Esophagus muscularis mucosa (tissue), 4 donors: ENCODE measurements around the gene KIRREL3. TPM values are rescaled to one million over a fixed set of nuclear protein-coding genes. Genes with fewer than 3 reads are reported as not detected.

ENCODE experiments used
- DNase-seq: peaks from one replicate; pipeline ENCODE4 v3.0.0-alpha.2; 2017; ENCODE audit errors: extremely low spot score
- H3K27ac ChIP-seq, 4 donors: fragments of 200-600 bp; sonication (generic); replicated peaks in 1 of 4; 1 replicate in 3 of 4; 2 replicates in 1 of 4; pipeline ENCODE4 v1.5.1; 2016 to 2019; ENCODE audit warnings: mild to moderate bottlenecking in 1 of 4
- H3K27me3 ChIP-seq, 4 donors: fragments of 200-600 bp; sonication (generic); one replicate each; pipeline versions ENCODE4 v1.5.1 to v1.6.0; 2016 to 2019
- H3K36me3 ChIP-seq, 4 donors: fragments of 200-600 bp; sonication (generic); one replicate each; pipeline ENCODE4 v1.5.1; 2016 to 2019
- H3K4me1 ChIP-seq, 4 donors: fragments of 200-600 bp; sonication (generic); one replicate each; pipeline ENCODE4 v1.5.1; 2016 to 2019
- H3K4me3 ChIP-seq, 4 donors: fragments of 200-600 bp; sonication (generic); 1 replicate in 2 of 4; 2 replicates in 2 of 4; pipeline ENCODE4 v1.5.1; 2016 to 2019; ENCODE audit warnings: mild to moderate bottlenecking in 4 of 4, moderate library complexity in 1 of 4
- H3K9me3 ChIP-seq, 4 donors: fragments of 200-600 bp; sonication (generic); 1 replicate in 3 of 4; 2 replicates in 1 of 4; pipeline ENCODE4 v1.5.1; 2016 to 2019
- CTCF ChIP-seq, 3 experiments: fragments of 200-600 bp in 2 of 3; fragments of 450-650 bp in 1 of 3; sonication (generic) in 2 of 3; IDR thresholded peaks; one replicate each; pipeline ENCODE4 v1.5.1; 2017 to 2019; ENCODE audit warnings: antibody characterized with exemption in 3 of 3, mild to moderate bottlenecking in 2 of 3, moderate library complexity in 1 of 3
- EP300 ChIP-seq: sonication (generic); formaldehyde crosslinking; IDR thresholded peaks from one replicate; pipeline ENCODE4 v1.6.1; 2017; ENCODE audit warnings: antibody characterized with exemption
- POLR2A ChIP-seq: fragments of 450-650 bp; IDR thresholded peaks from one replicate; pipeline ENCODE4 v1.6.1; 2017; ENCODE audit warnings: antibody characterized with exemption, moderate library complexity, mild to moderate bottlenecking, low read depth
- POLR2AphosphoS5 ChIP-seq, 2 donors: sonication (generic); formaldehyde crosslinking; IDR thresholded peaks; one replicate each; pipeline ENCODE4 v1.6.1; 2017; ENCODE audit warnings: antibody characterized with exemption in 2 of 2
- WGBS: methylation state at CpG from one replicate; pipeline ENCODE4 v1.1.5; 2018; 5-methylcytosine and 5-hydroxymethylcytosine counted together
- intact Hi-C: fragments of 100-400 bp; cut with DNase I; formaldehyde crosslinking; loops from one replicate; pipeline ENCODE4 v1.15.1; 2023
- total RNA-seq, 4 donors: library from RNA; depleted of rRNA; stranded (reverse); fragments of >200 nt; gene quantifications; one replicate each; pipeline versions ENCODE4 v1.1.0 to v1.2.1, GENCODE V29; 2016

Gene KIRREL3
- total RNA-seq, 4 donors from 2014 or later, result 1.7 to 6.5 (median 3.1) TPM

GRCh38 chr11:126592496-126593410 lies 407.8 kb downstream of the KIRREL3 start:
- H3K4me1 ChIP-seq, result no peaks in the 10 kb centered on the region
- no peak for DNase-seq

DNA sequence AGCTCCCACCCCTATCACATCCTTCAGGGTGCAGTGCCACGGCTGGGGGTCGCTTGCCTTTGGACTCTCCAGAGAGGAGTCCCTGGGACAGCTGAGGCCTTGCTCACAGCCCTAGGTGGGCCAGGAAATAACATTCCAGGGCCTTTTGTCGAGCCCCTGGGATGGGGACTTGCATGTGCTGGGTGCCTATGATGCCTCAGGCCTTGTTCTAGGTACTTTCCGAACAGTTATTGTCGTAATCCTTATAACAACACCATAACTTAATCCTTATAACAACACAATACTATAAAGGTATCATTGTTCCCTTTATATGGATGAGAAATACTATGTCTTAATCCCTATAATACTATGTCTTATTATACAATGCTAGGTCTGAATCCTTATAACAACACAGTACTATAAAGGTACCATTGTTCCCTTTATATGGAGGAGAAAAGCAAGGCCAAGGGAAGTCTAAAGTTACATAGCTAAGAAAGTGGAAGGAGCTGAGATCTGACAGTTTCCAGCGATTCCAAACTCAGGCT lies 408.5 kb downstream of the KIRREL3 start:
- no peaks in the 10 kb centered on the region for H3K9me3 ChIP-seq
- H3K4me3 ChIP-seq, result no peak overlapping the region
- H3K36me3 ChIP-seq, result no peaks in the 10 kb centered on the region
- H3K4me1 ChIP-seq, result no peaks in the 10 kb centered on the region
- H3K27me3 ChIP-seq, result peaks cover 0 to 34% (median 0%) of the 10 kb centered on the region in 4 donors
- intact Hi-C loops, result no loop called here
- TF ChIP-seq POLR2A (no peak), CTCF (IDR thresholded peaks at IDR 0.05) (no peak), POLR2AphosphoS5 (IDR thresholded peaks at IDR 0.05) (no peak), EP300 (no peak)
- no peak overlapping the region for H3K27ac ChIP-seq
- WGBS, result 90% methylated on average over 6 of the region's 6 CpGs
- no peak for DNase-seq

More at GRCh38 chr11:126592496-126593410, 407.8 kb downstream of the KIRREL3 start:
- Histone ChIP-seq H3K36me3 (no peaks in the 10 kb centered on the region), H3K4me3 (no peak overlapping the region), H3K9me3 (no peaks in the 10 kb centered on the region), H3K27me3 (peaks cover 0 to 29% (median 0%) of the 10 kb centered on the region in 4 donors), H3K27ac (no peak overlapping the region)
- no peak for TF ChIP-seq POLR2AphosphoS5 (IDR thresholded peaks at IDR 0.05)
- TF ChIP-seq POLR2A, result no peak
- no peak for TF ChIP-seq CTCF (IDR thresholded peaks at IDR 0.05)
- TF ChIP-seq EP300, result no peak
- intact Hi-C loops, result no loop called here
- 82% methylated on average over 20 of the region's 21 CpGs for WGBS

DNA sequence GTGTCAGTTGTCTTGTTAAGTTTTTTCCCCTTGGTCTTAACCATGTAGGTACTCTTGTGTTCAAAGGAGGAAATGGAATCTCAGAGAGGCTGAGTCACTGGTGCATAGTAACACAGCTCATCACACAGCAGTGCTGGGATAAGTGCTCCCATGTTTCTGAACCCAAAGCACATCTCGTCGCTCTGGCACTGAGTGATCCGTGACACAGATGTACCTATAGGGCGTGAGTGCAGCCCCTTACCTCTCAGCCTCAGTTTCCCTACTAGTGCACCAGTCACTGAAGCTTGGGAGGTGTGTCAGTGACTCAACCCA lies 411.1 kb downstream of the KIRREL3 start:
- no peak overlapping the region for H3K27ac ChIP-seq
- H3K27me3 ChIP-seq, result peaks cover 0 to 36% (median 0%) of the 10 kb centered on the region in 4 donors
- TF ChIP-seq POLR2A (no peak), POLR2AphosphoS5 (IDR thresholded peaks at IDR 0.05) (no peak), EP300 (no peak), CTCF (IDR thresholded peaks at IDR 0.05) (no peak)
- intact Hi-C loops, result no loop called here
- peaks cover 9 to 16% (median 16%) of the 10 kb centered on the region in 4 donors for H3K4me1 ChIP-seq
- WGBS, result 100% methylated on average over 3 of the region's 4 CpGs
- no peak for DNase-seq
- H3K9me3 ChIP-seq, result no peaks in the 10 kb centered on the region
- no peaks in the 10 kb centered on the region for H3K36me3 ChIP-seq
- H3K4me3 ChIP-seq, result no peak overlapping the region

GRCh38 chr11:126588630-126589491 lies 411.7 kb downstream of the KIRREL3 start:
- H3K4me3 ChIP-seq, result no peak overlapping the region
- H3K27me3 ChIP-seq, result peaks cover 0 to 36% (median 0%) of the 10 kb centered on the region in 4 donors
- no peaks in the 10 kb centered on the region for H3K9me3 ChIP-seq
- no peak overlapping the region for H3K27ac ChIP-seq
- intact Hi-C loops, result no loop called here
- H3K4me1 ChIP-seq, result peaks cover 9 to 16% (median 16%) of the 10 kb centered on the region in 4 donors
- TF ChIP-seq POLR2A (no peak), CTCF (IDR thresholded peaks at IDR 0.05) (no peak), EP300 (no peak), POLR2AphosphoS5 (IDR thresholded peaks at IDR 0.05) (no peak)
- 75% methylated on average over 16 of the region's 16 CpGs for WGBS
- no peak for DNase-seq
- no peaks in the 10 kb centered on the region for H3K36me3 ChIP-seq
